ENCODE measurements around the gene GAST.

GRCh38 chr17:41736983-41737679 is 25.0 kb downstream of the GAST start:
- TF ChIP-seq CTCF (IDR thresholded peaks at IDR 0.05), result no peak
- no peak for TF ChIP-seq POLR2AphosphoS5 (IDR thresholded peaks at IDR 0.05)
